Neural progenitor cell (in vitro differentiated cells): ENCODE measurements around the gene KPNA4. TPM values are rescaled to one million over a fixed set of nuclear protein-coding genes. Genes with fewer than 3 reads are reported as not detected.

Experiments used
- DNase-seq: peaks from one replicate; pipeline ENCODE4 v3.0.0-alpha.2; 2016; ENCODE audit warnings: low spot score
- H2AFZ ChIP-seq: fragments of 200-600 bp; sonication (generic); replicated peaks from 2 replicates; pipeline ENCODE4 v1.6.1; 2016; ENCODE audit warnings: antibody characterized with exemption
- H3F3A ChIP-seq: fragments of 200-600 bp; sonication (generic); 2 replicates; pipeline ENCODE4 v1.6.1; 2016; ENCODE audit warnings: antibody characterized with exemption, low read depth
- H3K27ac ChIP-seq: fragments of 200-600 bp; sonication (generic); 2 replicates; pipeline ENCODE4 v1.5.1; 2016; ENCODE audit warnings: mild to moderate bottlenecking
- H3K27me3 ChIP-seq: fragments of 200-600 bp; sonication (generic); 2 replicates; pipeline ENCODE4 v1.6.1; 2016; ENCODE audit warnings: mild to moderate bottlenecking, moderate library complexity
- H3K36me3 ChIP-seq: fragments of 200-600 bp; sonication (generic); 2 replicates; pipeline ENCODE4 v1.5.1; 2016
- H3K4me1 ChIP-seq: fragments of 200-600 bp; sonication (generic); 2 replicates; pipeline ENCODE4 v1.6.1; 2016; ENCODE audit warnings: mixed run types
- H3K4me2 ChIP-seq: fragments of 200-600 bp; sonication (generic); 2 replicates; pipeline ENCODE4 v1.6.1; 2016
- H3K4me3 ChIP-seq: fragments of 200-600 bp; sonication (generic); 2 replicates; pipeline ENCODE4 v1.5.1; 2016
- H3K79me2 ChIP-seq: fragments of 200-600 bp; sonication (generic); 2 replicates; pipeline ENCODE4 v1.6.1; 2016; ENCODE audit warnings: low read depth
- H3K9ac ChIP-seq: fragments of 200-600 bp; sonication (generic); 2 replicates; pipeline ENCODE4 v1.6.1; 2016
- H3K9me3 ChIP-seq: fragments of 200-600 bp; sonication (generic); 2 replicates; pipeline ENCODE4 v1.5.1; 2016; ENCODE audit warnings: low read depth
- H4K20me1 ChIP-seq: fragments of 200-600 bp; sonication (generic); 2 replicates; pipeline ENCODE4 v1.6.1; 2016; ENCODE audit warnings: low read depth
- H3K27ac Mint-ChIP-seq: 3 replicates; pipeline ENCODE4 v1.8.0; 2021; ENCODE audit warnings: mixed read lengths
- H3K27me3 Mint-ChIP-seq: 2 replicates; pipeline ENCODE4 v1.8.0; 2022; ENCODE audit warnings: low read depth, mild to moderate bottlenecking, inconsistent platforms, moderate library complexity, mixed read lengths; ENCODE audit not compliant: insufficient read depth
- H3K36me3 Mint-ChIP-seq: 3 replicates; pipeline ENCODE4 v1.8.0; 2021; ENCODE audit warnings: mixed read lengths
- H3K4me1 Mint-ChIP-seq: 3 replicates; pipeline ENCODE4 v1.8.0; 2021; ENCODE audit warnings: mixed read lengths
- H3K4me3 Mint-ChIP-seq: 3 replicates; pipeline ENCODE4 v1.8.0; 2021; ENCODE audit warnings: mild to moderate bottlenecking, moderate library complexity, mixed read lengths
- H3K9me3 Mint-ChIP-seq: 3 replicates; pipeline ENCODE4 v1.8.0; 2020; ENCODE audit warnings: mixed read lengths
- EZH2 ChIP-seq: fragments of 200-600 bp; sonication (generic); IDR thresholded peaks from 2 replicates; pipeline ENCODE4 v1.6.1; 2017; ENCODE audit warnings: antibody characterized with exemption, mild to moderate bottlenecking, moderate library complexity
- EZH2phosphoT487 ChIP-seq: fragments of 200-600 bp; sonication (generic); IDR thresholded peaks from 2 replicates; pipeline ENCODE4 v1.6.1; 2017; ENCODE audit warnings: antibody characterized with exemption
- total RNA-seq: library from RNA; depleted of rRNA; stranded (reverse); fragments of >200 nt; gene quantifications from 2 replicates; pipeline ENCODE4 v1.2.3, GENCODE V29; 2015; ENCODE audit warnings: low replicate concordance
- TF ChIP-seq, protein P1 (sequence below): fragments of 200-600 bp; sonication (generic); IDR thresholded peaks from 2 replicates; pipeline ENCODE4 v1.5.1; 2017; ENCODE audit warnings: antibody characterized with exemption, mild to moderate bottlenecking

KPNA4 gene
- total RNA-seq, 1 donor from 2014 or later, result 56.6 TPM

- H3K27ac Mint-ChIP-seq, result peak overlapping the region; percentile 89
- Histone ChIP-seq H3K4me1 (peaks cover 34% of the 10 kb centered on the region), H3K4me2 (peak overlapping the region; percentile 76), H3K27me3 (no peaks in the 10 kb centered on the region), H3F3A (peaks cover 19% of the 10 kb centered on the region), H4K20me1 (peaks cover 51% of the 10 kb centered on the region), H3K27ac (peak overlapping the region; percentile 97), H3K9me3 (no peaks in the 10 kb centered on the region), H2AFZ (no peak overlapping the region), H3K4me3 (peak overlapping the region; percentile 84), H3K36me3 (peaks cover 14% of the 10 kb centered on the region), H3K9ac (peak overlapping the region; percentile 77), H3K79me2 (peaks cover 55% of the 10 kb centered on the region)
- peaks cover 42% of the 10 kb centered on the region for H3K9me3 Mint-ChIP-seq
- H3K4me1 Mint-ChIP-seq, result peaks cover 12% of the 10 kb centered on the region
- peak overlapping the region; percentile 98 for H3K4me3 Mint-ChIP-seq
- peaks cover 4% of the 10 kb centered on the region for H3K27me3 Mint-ChIP-seq
- TF ChIP-seq EZH2 (no peak), EZH2phosphoT487 (no peak)
- TF ChIP-seq, protein P1, sequence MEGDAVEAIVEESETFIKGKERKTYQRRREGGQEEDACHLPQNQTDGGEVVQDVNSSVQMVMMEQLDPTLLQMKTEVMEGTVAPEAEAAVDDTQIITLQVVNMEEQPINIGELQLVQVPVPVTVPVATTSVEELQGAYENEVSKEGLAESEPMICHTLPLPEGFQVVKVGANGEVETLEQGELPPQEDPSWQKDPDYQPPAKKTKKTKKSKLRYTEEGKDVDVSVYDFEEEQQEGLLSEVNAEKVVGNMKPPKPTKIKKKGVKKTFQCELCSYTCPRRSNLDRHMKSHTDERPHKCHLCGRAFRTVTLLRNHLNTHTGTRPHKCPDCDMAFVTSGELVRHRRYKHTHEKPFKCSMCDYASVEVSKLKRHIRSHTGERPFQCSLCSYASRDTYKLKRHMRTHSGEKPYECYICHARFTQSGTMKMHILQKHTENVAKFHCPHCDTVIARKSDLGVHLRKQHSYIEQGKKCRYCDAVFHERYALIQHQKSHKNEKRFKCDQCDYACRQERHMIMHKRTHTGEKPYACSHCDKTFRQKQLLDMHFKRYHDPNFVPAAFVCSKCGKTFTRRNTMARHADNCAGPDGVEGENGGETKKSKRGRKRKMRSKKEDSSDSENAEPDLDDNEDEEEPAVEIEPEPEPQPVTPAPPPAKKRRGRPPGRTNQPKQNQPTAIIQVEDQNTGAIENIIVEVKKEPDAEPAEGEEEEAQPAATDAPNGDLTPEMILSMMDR, result no peak
- H3K36me3 Mint-ChIP-seq, result peaks cover 55% of the 10 kb centered on the region
- peak; percentile 41 for DNase-seq
These were observed 986 bp downstream of the KPNA4 start for GRCh38 chr3:160564258-160564911.

GRCh38 chr3:160562952-160563351 is 2.4 kb downstream of the KPNA4 start:
- H3K4me1 Mint-ChIP-seq, result peaks cover 12% of the 10 kb centered on the region
- TF ChIP-seq, protein P1, result no peak
- no peak for TF ChIP-seq EZH2phosphoT487
- TF ChIP-seq EZH2, result no peak
- no peak overlapping the region for H3K27ac ChIP-seq
- peaks cover 19% of the 10 kb centered on the region for H3F3A ChIP-seq
- H3K4me1 ChIP-seq, result peaks cover 34% of the 10 kb centered on the region
- H3K4me3 ChIP-seq, result peak overlapping the region; percentile 84
- no peaks in the 10 kb centered on the region for H3K27me3 ChIP-seq
- peaks cover 64% of the 10 kb centered on the region for H4K20me1 ChIP-seq
- no peak overlapping the region for H3K9ac ChIP-seq
- peaks cover 2% of the 10 kb centered on the region for H3K27me3 Mint-ChIP-seq
- no peak overlapping the region for H2AFZ ChIP-seq
- H3K4me2 ChIP-seq, result peak overlapping the region; percentile 76
- peak overlapping the region; percentile 65 for H3K4me3 Mint-ChIP-seq
- H3K27ac Mint-ChIP-seq, result no peak overlapping the region
- H3K9me3 Mint-ChIP-seq, result peaks cover 50% of the 10 kb centered on the region
- DNase-seq, result no peak
- H3K9me3 ChIP-seq, result no peaks in the 10 kb centered on the region
- H3K36me3 Mint-ChIP-seq, result peaks cover 56% of the 10 kb centered on the region
- peaks cover 70% of the 10 kb centered on the region for H3K79me2 ChIP-seq
- peaks cover 14% of the 10 kb centered on the region for H3K36me3 ChIP-seq

GRCh38 chr3:160557571-160557970 is 7.8 kb downstream of the KPNA4 start:
- no peaks in the 10 kb centered on the region for H3K4me1 Mint-ChIP-seq
- Histone ChIP-seq H3K27me3 (no peaks in the 10 kb centered on the region), H3K79me2 (peaks cover 100% of the 10 kb centered on the region), H3K4me2 (no peak overlapping the region), H3K27ac (no peak overlapping the region), H3K36me3 (peaks cover 7% of the 10 kb centered on the region), H4K20me1 (peaks cover 57% of the 10 kb centered on the region), H2AFZ (no peak overlapping the region), H3K4me3 (no peak overlapping the region), H3F3A (no peaks in the 10 kb centered on the region), H3K4me1 (peaks cover 20% of the 10 kb centered on the region), H3K9ac (no peak overlapping the region), H3K9me3 (no peaks in the 10 kb centered on the region)
- TF ChIP-seq, protein P1, result no peak
- TF ChIP-seq EZH2 (no peak), EZH2phosphoT487 (no peak)
- DNase-seq, result no peak
- H3K27ac Mint-ChIP-seq, result no peak overlapping the region
- no peak overlapping the region for H3K4me3 Mint-ChIP-seq
- H3K9me3 Mint-ChIP-seq, result peaks cover 77% of the 10 kb centered on the region
- peaks cover 73% of the 10 kb centered on the region for H3K36me3 Mint-ChIP-seq
- H3K27me3 Mint-ChIP-seq, result no peaks in the 10 kb centered on the region
